Activated T-cell treated with anti-CD3 and anti-CD28 coated beads, Interleukin-2, amount 50 U/mL, for 72 hours (primary cell): Measurements from ENCODE around the gene PDS5A. TPM values are rescaled to one million over a fixed set of nuclear protein-coding genes. Genes with fewer than 3 reads are reported as not detected.
"Not testable (repeated sequence)": the region's sequence is repeated elsewhere in the genome, so short reads cannot be mapped to it uniquely, and the experiment has no call there.

ENCODE experiments used
- ATAC-seq, 2 donors: fragments of 150-1000 bp; cut with Tn5 transposase; replicated peaks in 1 of 2; 2 replicates each; pipeline ENCODE4 v1.10.0; 2021; ENCODE audit warnings: moderate library complexity in 2 of 2, mild to moderate bottlenecking in 1 of 2
- DNase-seq, 2 donors: peaks; one replicate each; pipeline ENCODE4 v3.0.0; 2021 to 2022; ENCODE audit warnings: mixed read lengths in 1 of 2
- H3K27ac Mint-ChIP-seq: one replicate; pipeline ENCODE4 v1.8.0; 2022; ENCODE audit warnings: mild to moderate bottlenecking, moderate library complexity, mixed read lengths
- H3K27me3 Mint-ChIP-seq: one replicate; pipeline ENCODE4 v1.8.0; 2022; ENCODE audit warnings: low read depth, mixed read lengths
- H3K36me3 Mint-ChIP-seq, 2 donors: one replicate each; pipeline ENCODE4 v1.8.0; 2022; ENCODE audit warnings: mixed read lengths in 2 of 2, mild to moderate bottlenecking in 1 of 2; ENCODE audit not compliant: insufficient read depth in 2 of 2
- H3K4me1 Mint-ChIP-seq: one replicate; pipeline ENCODE4 v1.8.0; 2022; ENCODE audit warnings: low read depth, mixed read lengths
- H3K4me3 Mint-ChIP-seq, 2 donors: one replicate each; pipeline ENCODE4 v1.8.0; 2022; ENCODE audit warnings: mild to moderate bottlenecking in 2 of 2, mixed read lengths in 2 of 2, moderate library complexity in 2 of 2
- H3K9me3 Mint-ChIP-seq, 2 donors: one replicate each; pipeline ENCODE4 v1.8.0; 2022; ENCODE audit warnings: mixed read lengths in 2 of 2
- total RNA-seq, 2 donors: library from RNA; stranded (reverse); gene quantifications; one replicate each; pipeline ENCODE4 v1.2.3, GENCODE V29; 2022

PDS5A gene
- total RNA-seq, 2 donors from 2014 or later: 111 to 128 TPM

DNA sequence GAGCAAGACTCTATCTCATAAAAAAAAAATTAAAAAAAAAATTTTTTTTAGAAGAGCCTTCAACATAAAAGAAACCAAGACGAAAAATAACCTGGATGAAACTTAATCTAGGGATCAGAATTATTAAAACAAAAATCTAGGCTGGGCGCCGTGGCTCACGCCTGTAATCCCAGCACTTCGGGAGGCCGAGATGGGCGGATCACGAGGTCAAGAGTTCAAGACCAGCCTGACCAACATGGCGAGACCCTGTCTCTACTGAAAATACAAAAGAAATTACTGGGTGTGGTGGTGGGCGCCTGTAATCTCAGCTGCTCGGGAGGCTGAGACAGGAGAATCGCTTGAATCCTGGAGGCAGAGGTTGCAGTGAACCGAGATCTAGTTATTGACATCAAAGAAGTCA, 184.7 kb downstream of the PDS5A start:
- not testable (repeated sequence) for H3K4me3 Mint-ChIP-seq, H3K36me3 Mint-ChIP-seq, H3K27me3 Mint-ChIP-seq, ATAC-seq, DNase-seq, H3K27ac Mint-ChIP-seq, H3K9me3 Mint-ChIP-seq, H3K4me1 Mint-ChIP-seq

DNA sequence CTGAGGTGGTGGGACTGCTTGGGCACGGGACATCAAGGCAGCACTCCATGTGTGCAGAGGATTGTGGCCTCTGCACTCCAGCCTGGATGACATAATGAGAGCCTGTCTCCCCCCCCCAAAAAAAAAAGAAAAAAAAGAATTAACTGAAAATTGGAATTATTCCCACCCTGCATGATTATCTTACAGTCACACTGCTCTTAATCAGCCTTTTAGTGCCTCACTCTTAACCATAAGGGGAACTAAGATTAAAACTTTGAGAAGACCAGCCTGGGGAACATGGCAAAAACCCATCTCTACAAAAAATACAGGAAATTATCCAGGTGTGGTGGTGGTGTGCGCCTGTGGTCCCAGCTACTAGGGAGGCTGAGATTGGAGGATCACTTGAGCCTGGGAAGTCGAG, 185.2 kb downstream of the PDS5A start:
- Mint-ChIP-seq H3K27ac (no peak overlapping the region), H3K27me3 (no peaks in the 10 kb centered on the region), H3K9me3 (no peaks in the 10 kb centered on the region), H3K4me3 (no peak overlapping the region), H3K4me1 (no peaks in the 10 kb centered on the region), H3K36me3 (no peaks in the 10 kb centered on the region)
- DNase-seq (no peak), ATAC-seq (no peak)

DNA sequence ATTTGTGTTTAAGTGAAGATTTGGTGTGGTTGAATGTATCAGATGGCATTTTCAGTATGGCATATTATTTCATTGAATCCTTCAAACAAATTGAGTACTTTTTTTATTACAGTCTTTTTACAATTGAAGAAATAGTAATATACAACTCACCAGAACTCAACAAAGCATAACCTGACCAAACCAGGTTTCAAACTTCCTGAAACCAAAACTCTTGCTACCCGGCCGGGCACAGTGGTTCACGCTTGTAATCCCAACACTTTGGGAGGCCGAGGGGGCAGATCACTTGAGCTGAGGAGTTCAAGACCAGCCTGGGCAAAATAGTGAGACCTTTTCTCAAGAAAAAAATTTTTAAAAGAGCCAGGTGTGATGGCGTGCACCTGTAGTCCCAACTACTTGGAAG, 185.6 kb downstream of the PDS5A start:
- no peaks in the 10 kb centered on the region for H3K9me3 Mint-ChIP-seq
- ATAC-seq (no peak), DNase-seq (no peak)
- H3K27me3 Mint-ChIP-seq: no peaks in the 10 kb centered on the region
- H3K4me3 Mint-ChIP-seq: no peak overlapping the region
- H3K36me3 Mint-ChIP-seq: no peaks in the 10 kb centered on the region
- no peak overlapping the region for H3K27ac Mint-ChIP-seq
- no peaks in the 10 kb centered on the region for H3K4me1 Mint-ChIP-seq

DNA sequence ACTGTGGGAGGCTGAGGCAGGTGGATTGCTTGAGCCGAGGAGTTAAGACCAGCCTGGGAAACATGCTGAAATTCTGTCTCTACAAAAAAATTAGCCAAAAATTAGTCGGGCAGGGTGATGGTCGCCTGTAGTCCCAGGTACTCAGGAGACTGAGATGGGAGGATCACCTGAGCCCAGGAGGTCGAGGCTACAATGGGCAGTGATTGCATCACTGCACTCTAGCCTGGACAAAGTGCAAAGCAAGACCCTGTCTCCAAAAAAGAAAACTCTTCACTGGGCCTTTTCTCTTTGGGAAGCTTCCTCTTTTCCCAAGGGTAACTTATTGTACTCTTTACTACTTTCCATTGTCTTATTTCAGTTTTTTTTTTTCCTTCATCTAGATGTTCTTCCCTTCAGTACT, 190.9 kb downstream of the PDS5A start:
- DNase-seq: no peak
- Mint-ChIP-seq H3K36me3 (no peaks in the 10 kb centered on the region), H3K27ac (no peak overlapping the region), H3K4me1 (no peaks in the 10 kb centered on the region), H3K27me3 (no peaks in the 10 kb centered on the region), H3K9me3 (no peaks in the 10 kb centered on the region), H3K4me3 (no peak overlapping the region)
- no peak for ATAC-seq

DNA sequence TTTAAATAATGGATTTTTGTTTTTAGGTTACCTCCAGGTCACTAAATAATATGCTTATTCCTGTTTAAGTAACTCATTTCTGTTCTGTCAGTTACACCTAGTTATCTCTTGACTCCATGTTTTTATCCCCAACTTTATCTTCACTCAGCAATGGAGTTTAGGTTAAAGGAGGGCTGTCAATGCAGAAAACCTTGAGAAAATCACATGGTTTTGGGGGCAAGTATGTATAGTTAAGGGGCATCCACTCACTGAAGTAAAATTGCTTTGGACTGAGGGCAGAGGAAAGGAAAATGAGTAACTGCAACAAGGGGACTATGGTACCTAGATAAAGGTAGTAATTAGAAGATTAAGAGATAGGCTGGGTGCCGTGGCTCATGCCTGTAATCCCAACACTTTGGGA, 192.6 kb downstream of the PDS5A start:
- H3K4me3 Mint-ChIP-seq: no peak overlapping the region
- no peak overlapping the region for H3K27ac Mint-ChIP-seq
- DNase-seq (no peak), ATAC-seq (no peak)
- H3K9me3 Mint-ChIP-seq: no peaks in the 10 kb centered on the region
- H3K4me1 Mint-ChIP-seq: no peaks in the 10 kb centered on the region
- H3K27me3 Mint-ChIP-seq: no peaks in the 10 kb centered on the region
- no peaks in the 10 kb centered on the region for H3K36me3 Mint-ChIP-seq

DNA sequence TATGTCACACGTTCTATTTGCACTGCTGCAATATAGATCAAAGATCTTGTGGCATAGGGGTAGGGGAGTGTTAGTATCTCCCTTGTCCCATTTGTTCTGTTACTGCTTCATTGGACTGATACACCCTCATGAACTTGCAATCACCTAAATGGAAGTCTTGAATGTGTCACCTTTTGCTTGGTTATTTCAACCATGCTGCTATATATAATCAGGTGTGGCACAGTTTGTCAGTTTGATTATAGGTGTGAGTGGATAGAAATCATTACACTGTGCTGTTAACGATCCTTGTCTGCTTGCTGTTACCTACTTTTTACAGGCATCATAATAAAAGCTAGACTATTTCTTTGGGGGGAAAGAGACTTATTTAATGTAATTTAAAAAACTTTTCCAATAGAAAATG, 195.7 kb downstream of the PDS5A start:
- not testable (repeated sequence) for H3K27ac Mint-ChIP-seq, DNase-seq, ATAC-seq, H3K4me3 Mint-ChIP-seq, H3K27me3 Mint-ChIP-seq, H3K4me1 Mint-ChIP-seq, H3K9me3 Mint-ChIP-seq, H3K36me3 Mint-ChIP-seq

Other genes starting within 250 kb of the PDS5A start
- gene N4BP2, start 78.9 kb upstream of the PDS5A start, total RNA-seq: 10 to 100 TPM; 29.8 to 37.3 TPM
- 100 to 1,000 TPM; 150 to 182 TPM for gene RHOH, start 219.1 kb upstream of the PDS5A start, total RNA-seq